AG10803 (cell line): Measurements from ENCODE around the gene CCDC27.

ENCODE experiments used
- DNase-seq: peaks from one replicate; pipeline ENCODE4 v3.0.0; 2010; ENCODE audit warnings: low read depth
- H3K4me3 ChIP-seq: 2 replicates; pipeline ENCODE4 v1.5.1; 2011; ENCODE audit warnings: mild to moderate bottlenecking, low read length, control low read depth
- CTCF ChIP-seq: conservative IDR thresholded peaks from 2 replicates; pipeline ENCODE4 v1.5.1; 2011; ENCODE audit warnings: mild to moderate bottlenecking, low read length, control low read depth, inconsistent platforms

CCDC27 gene

GRCh38 chr1:3712573-3713535 is 39.4 kb upstream of the CCDC27 start:
- H3K4me3 ChIP-seq: no peak overlapping the region
- no peak for TF ChIP-seq CTCF
- no peak for DNase-seq

GRCh38 chr1:3713840-3714239 is 38.4 kb upstream of the CCDC27 start:
- no peak overlapping the region for H3K4me3 ChIP-seq
- no peak for DNase-seq
- no peak for TF ChIP-seq CTCF

DNA sequence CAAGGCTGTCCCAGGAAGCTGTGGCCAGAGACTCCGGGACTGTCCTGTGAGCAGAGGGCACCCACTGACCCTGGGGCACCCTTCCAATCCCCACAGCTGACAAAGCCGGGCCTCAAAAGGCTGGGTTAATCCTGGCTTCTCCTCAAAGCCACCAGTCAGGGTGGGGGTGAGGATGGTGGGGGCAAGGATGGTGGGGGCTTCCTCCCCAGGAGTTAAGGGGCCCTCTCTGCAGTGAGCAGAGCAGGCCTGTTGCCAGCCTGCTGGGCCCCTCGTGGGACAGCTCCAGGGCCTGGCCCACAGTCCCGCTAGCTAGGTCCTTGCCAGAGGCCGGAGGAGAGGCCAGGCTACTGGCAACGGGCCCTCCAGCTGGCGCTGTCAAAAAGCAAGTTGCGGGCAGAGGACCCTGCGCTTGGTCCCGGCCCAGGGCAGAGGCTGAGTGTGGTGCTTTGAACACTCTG is 37.9 kb upstream of the CCDC27 start:
- TF ChIP-seq CTCF: no peak
- no peak overlapping the region for H3K4me3 ChIP-seq
- DNase-seq: no peak

DNA sequence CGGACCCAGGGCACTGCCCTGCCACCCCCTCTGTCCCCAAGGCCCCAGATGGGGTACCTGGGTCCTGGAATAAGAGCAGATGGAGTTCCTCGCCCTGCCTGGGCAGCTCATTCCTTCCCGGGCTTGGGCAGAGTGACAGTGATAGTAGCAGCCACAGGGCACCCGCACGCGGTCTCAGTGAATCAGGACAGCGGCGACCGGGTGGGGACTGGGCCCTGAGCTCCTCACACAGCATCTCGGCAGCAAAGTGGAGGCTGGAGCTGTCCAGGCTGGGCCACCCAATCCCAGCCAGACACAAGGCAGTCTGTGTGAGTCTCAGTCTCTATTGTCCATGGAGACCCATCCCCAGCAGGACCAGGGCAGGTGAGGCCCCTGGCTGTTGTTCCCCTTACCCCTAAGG is 37.4 kb upstream of the CCDC27 start:
- no peak overlapping the region for H3K4me3 ChIP-seq
- TF ChIP-seq CTCF: no peak
- no peak for DNase-seq

- H3K4me3 ChIP-seq: no peak overlapping the region
- no peak for TF ChIP-seq CTCF
- no peak for DNase-seq
Measured at GRCh38 chr1:3716351-3716750, 35.9 kb upstream of the CCDC27 start.

GRCh38 chr1:3717041-3717714 is 35.1 kb upstream of the CCDC27 start:
- no peak overlapping the region for H3K4me3 ChIP-seq
- no peak for DNase-seq
- no peak for TF ChIP-seq CTCF
